HG03097 (cell line): ENCODE measurements around the gene RPL36AL.
"Not testable (repeated sequence)": the region's sequence is repeated elsewhere in the genome, so short reads cannot be mapped to it uniquely, and the experiment has no call there.

Experiments
- ATAC-seq: cut with Tn5 transposase; IDR thresholded peaks from one replicate; pipeline ENCODE4 v1.9.1; 2021; ENCODE audit not compliant: unreplicated experiment, low FRiP score

RPL36AL gene

GRCh38 chr14:49620182-49621113, at the start of gene RPL36AL, which contains the start of gene MGAT2:
TSS of gene RPL36AL (minus strand) at chr14:49620626. CDS start at chr14:49619104, 1,522 bp downstream.
TSS of gene MGAT2 (plus strand) at chr14:49620799. CDS start at chr14:49621269, 470 bp downstream.
- peak; percentile 94 for ATAC-seq

- ATAC-seq: no peak
These were observed 39.4 kb upstream of the RPL36AL start for GRCh38 chr14:49659526-49660455.

- ATAC-seq: not testable (repeated sequence)
These were observed 37.1 kb upstream of the RPL36AL start for GRCh38 chr14:49657500-49657899.

- ATAC-seq: no peak
These were observed 34.1 kb upstream of the RPL36AL start for GRCh38 chr14:49654511-49654910.

- ATAC-seq: no peak
These were observed 33.1 kb upstream of the RPL36AL start for GRCh38 chr14:49653508-49653907.

GRCh38 chr14:49642163-49642562, 21.7 kb upstream of the RPL36AL start:
- no peak for ATAC-seq

GRCh38 chr14:49641697-49642129, 21.3 kb upstream of the RPL36AL start:
- ATAC-seq: no peak

GRCh38 chr14:49640540-49641417, 20.4 kb upstream of the RPL36AL start:
- no peak for ATAC-seq

GRCh38 chr14:49637534-49638078, 17.2 kb upstream of the RPL36AL start:
- no peak for ATAC-seq

- ATAC-seq: no peak
These were observed 16.4 kb upstream of the RPL36AL start for GRCh38 chr14:49636866-49637265.

- peak; percentile 28 for ATAC-seq
These were observed 14.3 kb upstream of the RPL36AL start, which contains the start of gene DNAAF2 for GRCh38 chr14:49634547-49635334. TSS of gene DNAAF2 (minus strand) at chr14:49635244. CDS start at chr14:49635149, 95 bp downstream.

- peak; percentile 79 for ATAC-seq
These were observed 13.5 kb upstream of the RPL36AL start for GRCh38 chr14:49633640-49634546.

- no peak for ATAC-seq
These were observed 3.8 kb upstream of the RPL36AL start for GRCh38 chr14:49623941-49624839.

GRCh38 chr14:49623387-49623786, 3.0 kb upstream of the RPL36AL start:
- no peak for ATAC-seq

- ATAC-seq: no peak
These were observed 1.7 kb upstream of the RPL36AL start for GRCh38 chr14:49622022-49622607.

- peak; percentile 22 for ATAC-seq
These were observed 872 bp upstream of the RPL36AL start for GRCh38 chr14:49621114-49621881.
